ENCODE results near the gene CADM1.

DNA sequence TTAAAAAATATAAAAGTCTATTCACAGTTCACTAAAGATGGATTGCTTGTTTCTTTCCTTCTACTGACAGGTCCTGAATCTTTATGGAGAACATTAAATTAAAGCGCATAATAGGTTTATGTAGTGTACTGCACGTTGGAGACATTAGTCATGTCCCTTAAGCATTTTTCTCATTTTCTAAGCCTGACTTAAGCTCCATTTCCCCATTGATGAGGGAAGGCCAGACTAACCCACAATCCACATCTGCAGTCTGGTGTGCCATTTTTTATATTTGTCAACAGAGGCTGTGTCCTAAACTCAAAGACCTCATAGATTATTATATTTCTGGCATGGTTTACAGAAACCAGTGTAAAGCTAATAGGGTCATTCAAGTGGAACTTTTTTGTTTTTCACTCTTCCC, 39.9 kb downstream of the CADM1 start:
- TF ChIP-seq POLR2AphosphoS5 (IDR thresholded peaks at IDR 0.05; ENCODE audit: borderline replicate concordance, low read depth, low read length) (no peak), EZH2 (IDR thresholded peaks at IDR 0.05) (no peak), FOXP2 (optimal IDR thresholded peaks at IDR 0.05; ENCODE audit: control extremely low read depth, extremely low read length, insufficient read depth) (no peak)

Data from SK-N-MC (cell line).